Measurements from ENCODE around the gene NBAS.

The NBAS gene

GRCh38 chr2:15212249-15212648 is 348.9 kb downstream of the NBAS start:
- TF ChIP-seq FOXP2 (optimal IDR thresholded peaks at IDR 0.05; ENCODE audit: borderline replicate concordance, extremely low read depth, extremely low read length, insufficient read depth): no peak
- TF ChIP-seq SIN3A (IDR thresholded peaks at IDR 0.05; ENCODE audit: borderline replicate concordance, insufficient read depth, low read length): no peak
- no peak for TF ChIP-seq POLR2AphosphoS5 (IDR thresholded peaks at IDR 0.05; ENCODE audit: low read depth, low read length)
- TF ChIP-seq TAF1 (IDR thresholded peaks at IDR 0.05; ENCODE audit: borderline replicate concordance, insufficient read depth, low read length): no peak
- no peak for TF ChIP-seq REST (IDR thresholded peaks at IDR 0.05; ENCODE audit: insufficient read depth in 1 of 2, low read depth in 2 of 2, low read length in 2 of 2)

GRCh38 chr2:15206419-15206818 is 354.7 kb downstream of the NBAS start:
- no peak for TF ChIP-seq FOXP2 (optimal IDR thresholded peaks at IDR 0.05; ENCODE audit: borderline replicate concordance, extremely low read depth, extremely low read length, insufficient read depth)
- TF ChIP-seq SIN3A (IDR thresholded peaks at IDR 0.05; ENCODE audit: borderline replicate concordance, insufficient read depth, low read length): no peak
- TF ChIP-seq TAF1 (IDR thresholded peaks at IDR 0.05; ENCODE audit: borderline replicate concordance, insufficient read depth, low read length): no peak
- no peak for TF ChIP-seq REST (IDR thresholded peaks at IDR 0.05; ENCODE audit: insufficient read depth in 1 of 2, low read depth in 2 of 2, low read length in 2 of 2)
- TF ChIP-seq POLR2AphosphoS5 (IDR thresholded peaks at IDR 0.05; ENCODE audit: low read depth, low read length): no peak

GRCh38 chr2:15205562-15205961 is 355.6 kb downstream of the NBAS start:
- TF ChIP-seq REST (IDR thresholded peaks at IDR 0.05; ENCODE audit: insufficient read depth in 1 of 2, low read depth in 2 of 2, low read length in 2 of 2) (no peak), POLR2AphosphoS5 (IDR thresholded peaks at IDR 0.05; ENCODE audit: low read depth, low read length) (no peak), FOXP2 (optimal IDR thresholded peaks at IDR 0.05; ENCODE audit: borderline replicate concordance, extremely low read depth, extremely low read length, insufficient read depth) (no peak), TAF1 (IDR thresholded peaks at IDR 0.05; ENCODE audit: borderline replicate concordance, insufficient read depth, low read length) (no peak)

GRCh38 chr2:15201009-15201408 is 360.1 kb downstream of the NBAS start:
- TF ChIP-seq FOXP2 (optimal IDR thresholded peaks at IDR 0.05; ENCODE audit: borderline replicate concordance, extremely low read depth, extremely low read length, insufficient read depth) (no peak), TAF1 (IDR thresholded peaks at IDR 0.05; ENCODE audit: borderline replicate concordance, insufficient read depth, low read length) (no peak), POLR2AphosphoS5 (IDR thresholded peaks at IDR 0.05; ENCODE audit: low read depth, low read length) (no peak), REST (IDR thresholded peaks at IDR 0.05; ENCODE audit: insufficient read depth in 1 of 2, low read depth in 2 of 2, low read length in 2 of 2) (no peak), SIN3A (IDR thresholded peaks at IDR 0.05; ENCODE audit: borderline replicate concordance, insufficient read depth, low read length) (no peak)

- no peak for TF ChIP-seq TAF1 (IDR thresholded peaks at IDR 0.05; ENCODE audit: borderline replicate concordance, insufficient read depth, low read length)
- no peak for TF ChIP-seq REST (IDR thresholded peaks at IDR 0.05; ENCODE audit: insufficient read depth in 1 of 2, low read depth in 2 of 2, low read length in 2 of 2)
- TF ChIP-seq POLR2AphosphoS5 (IDR thresholded peaks at IDR 0.05; ENCODE audit: low read depth, low read length): no peak
- no peak for TF ChIP-seq SIN3A (IDR thresholded peaks at IDR 0.05; ENCODE audit: borderline replicate concordance, insufficient read depth, low read length)
- no peak for TF ChIP-seq FOXP2 (optimal IDR thresholded peaks at IDR 0.05; ENCODE audit: borderline replicate concordance, extremely low read depth, extremely low read length, insufficient read depth)
These were observed 360.6 kb downstream of the NBAS start for GRCh38 chr2:15200581-15200980.

Measured in PFSK-1 (cell line).